Lower leg skin (tissue), 4 donors: Measurements from ENCODE around the gene LCA5L. TPM values are rescaled to one million over a fixed set of nuclear protein-coding genes. Genes with fewer than 3 reads are reported as not detected.

Experiments
- DNase-seq, 2 donors: peaks; one replicate each; pipeline ENCODE4 v3.0.0-alpha.2; 2019; ENCODE audit warnings: low spot score in 2 of 2
- H3K4me3 ChIP-seq: fragments of 200-600 bp; sonication (generic); 2 replicates; pipeline ENCODE4 v1.5.1; 2017; ENCODE audit warnings: mild to moderate bottlenecking, low read depth; ENCODE audit not compliant: poor library complexity, severe bottlenecking
- POLR2A ChIP-seq, 2 donors: fragments of 450-650 bp; IDR thresholded peaks; one replicate each; pipeline ENCODE4 v1.6.1; 2016 to 2017; ENCODE audit warnings: antibody characterized with exemption in 2 of 2, mild to moderate bottlenecking in 1 of 2, moderate library complexity in 1 of 2
- WGBS, 2 donors: methylation state at CpG; one replicate each; pipeline ENCODE4 v1.1.5; 2018; 5-methylcytosine and 5-hydroxymethylcytosine counted together
- intact Hi-C: fragments of 100-400 bp; cut with DNase I; formaldehyde crosslinking; loops from one replicate; pipeline ENCODE4 v1.15.0; 2023; ENCODE audit warnings: low total_unique reads
- total RNA-seq, 4 donors: library from RNA; depleted of rRNA; stranded (reverse); fragments of >200 nt; gene quantifications; one replicate each; pipeline ENCODE4 v1.1.0, GENCODE V29; 2016
- TF ChIP-seq, protein P1 (sequence below), 3 donors: fragments of 450-650 bp; IDR thresholded peaks; one replicate each; pipeline ENCODE4 v1.5.1; 2016; ENCODE audit warnings: antibody characterized with exemption in 3 of 3, mild to moderate bottlenecking in 3 of 3, moderate library complexity in 2 of 3

Gene LCA5L
- total RNA-seq, 4 donors from 2014 or later = 0.30 to 0.81 (median 0.79) TPM; not detected in 1

DNA sequence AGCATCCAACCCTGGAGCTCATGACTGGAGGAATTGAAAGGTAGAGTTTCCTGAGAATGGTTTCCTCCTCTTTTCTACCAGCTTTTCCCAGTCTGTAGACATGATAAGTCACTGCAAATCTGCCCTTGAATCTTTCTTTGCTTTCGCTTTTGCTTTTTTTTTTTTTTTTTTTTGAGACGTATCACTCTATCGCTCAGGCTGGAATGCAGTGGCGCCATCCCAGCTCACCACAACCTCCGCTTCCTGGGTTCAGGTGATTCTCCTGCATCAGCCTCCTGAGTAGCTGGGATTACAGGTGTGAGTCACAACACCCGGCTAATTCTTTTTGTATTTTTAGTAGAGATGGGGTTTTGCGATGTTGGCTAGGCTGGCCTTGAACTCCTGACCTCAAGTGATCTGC is 1.7 kb upstream of the LCA5L start:
- no peak overlapping the region for H3K4me3 ChIP-seq
- 96 to 97% methylated on average over 7 of the region's 7 CpGs for WGBS, 2 donors
- TF ChIP-seq, protein P1, sequence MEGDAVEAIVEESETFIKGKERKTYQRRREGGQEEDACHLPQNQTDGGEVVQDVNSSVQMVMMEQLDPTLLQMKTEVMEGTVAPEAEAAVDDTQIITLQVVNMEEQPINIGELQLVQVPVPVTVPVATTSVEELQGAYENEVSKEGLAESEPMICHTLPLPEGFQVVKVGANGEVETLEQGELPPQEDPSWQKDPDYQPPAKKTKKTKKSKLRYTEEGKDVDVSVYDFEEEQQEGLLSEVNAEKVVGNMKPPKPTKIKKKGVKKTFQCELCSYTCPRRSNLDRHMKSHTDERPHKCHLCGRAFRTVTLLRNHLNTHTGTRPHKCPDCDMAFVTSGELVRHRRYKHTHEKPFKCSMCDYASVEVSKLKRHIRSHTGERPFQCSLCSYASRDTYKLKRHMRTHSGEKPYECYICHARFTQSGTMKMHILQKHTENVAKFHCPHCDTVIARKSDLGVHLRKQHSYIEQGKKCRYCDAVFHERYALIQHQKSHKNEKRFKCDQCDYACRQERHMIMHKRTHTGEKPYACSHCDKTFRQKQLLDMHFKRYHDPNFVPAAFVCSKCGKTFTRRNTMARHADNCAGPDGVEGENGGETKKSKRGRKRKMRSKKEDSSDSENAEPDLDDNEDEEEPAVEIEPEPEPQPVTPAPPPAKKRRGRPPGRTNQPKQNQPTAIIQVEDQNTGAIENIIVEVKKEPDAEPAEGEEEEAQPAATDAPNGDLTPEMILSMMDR (IDR thresholded peaks at IDR 0.05) = no peak
- no peak for TF ChIP-seq POLR2A (IDR thresholded peaks at IDR 0.05)
- intact Hi-C loops = no loop called here
- no peak for DNase-seq

DNA sequence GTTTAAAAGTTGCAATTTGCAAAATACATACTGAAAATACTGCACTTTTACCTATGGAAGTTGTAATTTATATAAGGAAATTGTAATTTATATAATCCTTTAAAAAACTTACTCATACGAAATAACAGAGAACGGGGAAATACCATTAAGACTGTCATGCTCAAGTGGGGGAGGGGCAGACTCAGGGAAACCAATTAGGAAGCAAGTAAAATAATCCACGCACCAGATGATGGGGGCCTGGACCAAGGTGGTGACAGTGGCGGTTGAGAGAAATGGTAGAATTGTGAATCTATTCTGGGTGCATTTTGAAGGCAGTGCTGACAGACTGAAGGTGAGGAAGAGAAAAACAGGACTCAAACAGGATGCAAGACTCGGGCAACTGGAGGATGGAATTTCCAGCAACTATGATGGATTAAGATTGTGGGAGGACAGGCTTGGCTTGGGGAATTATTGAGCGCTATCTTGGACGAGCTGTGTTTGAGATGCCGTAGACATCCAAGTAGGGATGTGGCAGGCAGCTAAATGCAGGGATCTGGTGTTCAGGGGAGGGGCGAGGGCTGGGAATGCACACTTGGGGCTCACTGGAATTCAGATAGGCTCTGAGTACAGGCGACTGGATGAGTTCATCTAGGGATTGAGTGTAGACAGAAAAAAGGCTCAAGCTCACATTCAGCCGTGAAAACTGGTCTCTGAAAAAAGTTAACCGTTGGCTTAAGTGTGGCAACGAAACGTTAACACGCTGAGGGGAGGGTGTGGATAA is 977 bp downstream of the LCA5L start:
- intact Hi-C loops = no loop called here
- DNase-seq = no peak

DNA sequence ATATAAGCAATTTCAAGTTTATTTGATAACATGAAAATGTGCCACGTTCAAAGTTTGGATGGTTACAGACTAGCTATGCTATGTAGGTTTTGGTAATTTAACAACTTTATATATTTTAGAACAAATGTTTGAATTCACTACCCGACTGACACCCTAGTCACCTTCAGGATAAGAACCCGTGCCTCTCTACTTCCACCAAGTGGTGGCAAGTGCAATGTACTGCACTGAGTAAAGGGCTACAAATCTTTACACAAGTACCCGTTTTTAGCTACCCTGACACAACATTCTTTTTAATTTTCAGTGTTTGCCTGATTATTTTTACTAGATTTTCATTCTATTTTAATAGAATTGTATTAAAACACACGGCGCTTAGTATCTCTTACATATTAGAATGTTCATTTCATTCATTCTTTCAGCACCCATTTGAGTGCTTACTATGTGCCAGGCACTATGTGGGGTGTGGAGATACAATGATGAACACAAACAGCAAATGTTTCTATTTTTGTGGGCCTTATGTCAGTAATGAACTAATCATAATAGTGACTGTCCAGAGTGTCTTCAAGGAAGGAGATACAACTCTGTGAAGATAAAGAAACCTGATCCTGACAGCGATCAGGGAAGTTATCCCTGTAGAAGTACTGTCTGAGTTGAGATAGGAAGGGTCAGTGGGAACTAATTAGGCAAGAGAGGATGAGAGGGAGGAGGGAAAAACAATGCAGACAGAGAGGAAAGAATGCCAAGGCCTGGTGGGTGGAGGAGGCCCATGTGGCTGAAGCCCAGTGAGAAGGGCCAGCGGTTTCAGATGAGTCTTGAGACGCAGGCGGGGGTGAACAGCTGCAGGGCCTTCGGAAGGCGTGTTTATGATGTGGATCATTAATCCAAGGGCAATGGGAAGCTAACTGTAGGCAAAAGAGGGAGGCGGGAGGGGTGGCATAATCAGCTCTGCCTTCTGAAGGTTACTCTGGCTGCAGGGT is 3.8 kb downstream of the LCA5L start:
- H3K4me3 ChIP-seq = no peak overlapping the region
- TF ChIP-seq, protein P1 (IDR thresholded peaks at IDR 0.05) = no peak
- TF ChIP-seq POLR2A (IDR thresholded peaks at IDR 0.05) = no peak
- no peak for DNase-seq
- WGBS, 2 donors = 53% methylated on average over 13 of the region's 13 CpGs
- intact Hi-C loops = no loop called here

More for the DNA sequence above, 977 bp downstream of the LCA5L start:
- WGBS, 2 donors = 16% methylated on average over 15 of the region's 15 CpGs
- peak overlapping the region; percentile 71 for H3K4me3 ChIP-seq
- TF ChIP-seq, protein P1 (IDR thresholded peaks at IDR 0.05) = no peak
- TF ChIP-seq POLR2A (IDR thresholded peaks at IDR 0.05) = no peak

DNA sequence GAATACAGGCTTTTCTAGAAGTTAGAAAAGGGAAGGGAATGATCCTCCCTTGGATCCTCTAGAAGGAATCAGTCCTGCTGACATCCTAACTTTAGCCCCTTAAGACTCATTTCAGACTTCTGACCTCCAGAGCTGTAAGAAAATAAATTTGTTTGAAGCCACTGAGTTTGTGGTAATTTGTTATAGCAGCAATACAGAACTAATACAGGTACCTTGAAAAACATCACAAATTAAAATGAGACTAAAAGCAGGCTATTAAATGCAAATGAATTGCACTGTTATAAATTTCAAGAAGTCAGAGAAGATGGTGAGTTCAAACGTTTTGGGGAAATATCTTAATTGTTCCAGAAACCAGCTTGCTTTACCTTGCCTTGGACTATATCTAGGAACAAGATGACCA is 6.3 kb downstream of the LCA5L start:
- no peak overlapping the region for H3K4me3 ChIP-seq
- intact Hi-C loops = no loop called here
- DNase-seq = no peak
- WGBS, 2 donors = 33 to 57% methylated on average over 1 of the region's 1 CpG
- TF ChIP-seq, protein P1 (IDR thresholded peaks at IDR 0.05) = no peak
- TF ChIP-seq POLR2A (IDR thresholded peaks at IDR 0.05) = no peak

DNA sequence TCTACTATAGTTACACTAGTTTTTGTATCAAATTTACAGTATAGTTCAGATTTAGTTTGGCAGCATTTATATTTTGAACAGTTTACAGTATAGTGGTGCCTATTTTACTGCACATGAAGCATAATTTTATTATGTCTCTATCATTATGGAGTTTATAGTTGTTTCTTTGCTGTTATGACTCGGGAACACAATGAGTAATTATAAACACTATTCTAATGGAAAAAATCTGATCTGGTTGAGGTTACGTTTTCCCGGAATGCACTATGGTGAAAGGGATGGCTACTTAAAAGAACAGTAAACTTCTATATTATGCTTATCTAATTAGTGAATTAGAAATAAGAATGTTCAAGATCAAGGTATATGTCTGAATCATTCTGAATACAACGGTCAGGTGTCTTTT is 10.6 kb downstream of the LCA5L start:
- intact Hi-C loops = no loop called here
- no peak overlapping the region for H3K4me3 ChIP-seq
- no peak for TF ChIP-seq POLR2A (IDR thresholded peaks at IDR 0.05)
- TF ChIP-seq, protein P1 (IDR thresholded peaks at IDR 0.05) = no peak
- 64 to 75% methylated on average over 4 of the region's 4 CpGs for WGBS, 2 donors
- no peak for DNase-seq
